Hepatocyte (in vitro differentiated cells): ENCODE measurements around the gene NAV2.

Experiments
- CTCF ChIP-seq: fragments of 200-600 bp; sonication (generic); IDR thresholded peaks from 2 replicates; pipeline ENCODE4 v1.5.1; 2016; ENCODE audit warnings: antibody characterized with exemption, mild to moderate bottlenecking; ENCODE audit not compliant: poor library complexity
- EZH2 ChIP-seq: fragments of 200-600 bp; sonication (generic); IDR thresholded peaks from 2 replicates; pipeline ENCODE4 v1.6.1; 2016; ENCODE audit warnings: antibody characterized with exemption, mild to moderate bottlenecking, borderline replicate concordance
- EZH2phosphoT487 ChIP-seq: fragments of 200-600 bp; sonication (generic); IDR thresholded peaks from one replicate; pipeline ENCODE4 v1.6.1; 2018; ENCODE audit warnings: antibody characterized with exemption, mild to moderate bottlenecking, low read depth, moderate library complexity; ENCODE audit not compliant: unreplicated experiment, severe bottlenecking

DNA sequence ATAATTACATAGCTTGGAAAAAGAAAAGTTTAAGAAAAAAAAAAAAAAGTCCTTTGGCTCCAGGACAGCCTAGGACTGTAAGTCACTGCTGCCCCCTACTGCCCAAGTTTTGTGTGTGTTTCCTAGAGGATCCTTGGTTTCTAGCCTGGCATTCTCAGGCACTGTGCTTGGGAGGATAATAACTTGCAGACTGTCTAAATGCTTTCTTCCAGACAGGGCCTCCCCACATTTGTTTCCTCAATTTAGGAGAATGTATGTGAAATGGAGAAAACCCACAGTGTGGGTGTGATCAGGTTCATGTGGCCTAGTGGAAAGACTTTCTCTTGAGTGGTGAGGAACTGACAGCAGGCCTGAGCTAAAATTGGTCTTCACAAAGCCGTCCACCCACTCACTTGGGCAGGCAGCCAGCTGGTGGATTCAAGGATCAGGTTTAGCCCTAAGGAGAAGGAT is 191.0 kb downstream of the NAV2 start:
- peak; percentile 93 for TF ChIP-seq CTCF
- TF ChIP-seq EZH2: no peak
- TF ChIP-seq EZH2phosphoT487: no peak
